HEK293T (cell line): ENCODE results near the gene TMEM208.

Experiments
- FOXM1 ChIP-seq: fragments of 450-650 bp; IDR thresholded peaks from 2 replicates; pipeline ENCODE4 v1.6.1; 2017; ENCODE audit warnings: mild to moderate bottlenecking, borderline replicate concordance
- SP1 ChIP-seq: fragments of 450-650 bp; IDR thresholded peaks from 2 replicates; pipeline ENCODE4 v1.6.1; 2017

DNA sequence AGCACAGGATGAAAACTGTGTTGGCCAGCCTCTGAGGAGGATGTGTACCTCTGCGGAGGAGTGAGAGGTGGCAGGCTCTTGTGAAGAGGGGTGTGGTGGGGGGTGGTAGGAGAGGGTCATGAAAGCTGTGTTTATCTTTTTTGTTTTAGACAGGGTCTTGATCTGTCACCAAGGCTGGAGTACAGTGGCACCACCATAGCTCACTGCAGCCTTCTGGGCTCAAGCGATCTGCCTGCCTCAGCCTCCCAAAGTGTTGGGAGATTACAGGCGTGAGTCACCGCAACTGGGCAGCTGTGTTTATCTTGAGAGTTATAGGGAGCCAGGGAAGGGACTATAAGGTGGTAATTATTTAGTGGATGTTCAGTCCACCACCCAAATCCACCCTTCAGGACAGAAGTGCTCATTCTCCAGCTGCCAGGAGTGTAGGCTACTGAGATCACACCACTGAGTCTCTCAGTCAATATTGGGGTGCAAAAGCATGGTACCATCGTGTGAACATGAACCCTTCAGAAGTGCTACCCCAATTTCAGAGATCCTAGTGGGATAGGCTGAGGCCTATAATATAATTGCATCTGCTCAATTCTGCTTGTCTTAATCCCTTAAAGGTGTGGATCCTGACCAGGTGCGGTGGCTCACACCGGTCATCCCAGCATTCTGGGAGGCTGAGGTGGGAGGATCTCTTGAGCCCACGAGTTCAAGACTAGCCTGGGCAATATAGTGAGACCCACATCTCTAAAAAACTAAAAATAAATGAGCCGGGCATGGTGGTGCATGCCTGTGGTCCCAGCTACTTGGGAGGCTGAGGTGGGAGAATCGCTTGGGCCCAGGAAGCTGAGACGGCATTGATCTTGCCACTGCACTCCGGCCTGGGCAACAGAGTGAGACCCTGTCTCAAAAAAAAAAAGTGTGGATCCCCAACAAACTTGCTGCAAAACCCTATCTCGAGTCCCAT is 36.2 kb upstream of the TMEM208 start:
- TF ChIP-seq FOXM1 (no peak), SP1 (no peak)
